HG02678 (cell line): ENCODE results near the gene TAF13.
"Not testable (repeated sequence)": the region's sequence is repeated elsewhere in the genome, so short reads cannot be mapped to it uniquely, and the experiment has no call there.

Source experiments
- ATAC-seq: cut with Tn5 transposase; IDR thresholded peaks from one replicate; pipeline ENCODE4 v1.9.1; 2021; ENCODE audit warnings: mild to moderate bottlenecking, moderate library complexity; ENCODE audit not compliant: unreplicated experiment

Gene TAF13

GRCh38 chr1:109048335-109048734, 27.5 kb downstream of the TAF13 start:
- ATAC-seq, result no peak

- no peak for ATAC-seq
These were observed 28.5 kb downstream of the TAF13 start for GRCh38 chr1:109047339-109047738.

GRCh38 chr1:109046671-109047070, 29.1 kb downstream of the TAF13 start:
- no peak for ATAC-seq

- ATAC-seq, result no peak
These were observed 30.2 kb downstream of the TAF13 start for GRCh38 chr1:109045595-109045994.

GRCh38 chr1:109041621-109042468, 34.0 kb downstream of the TAF13 start, which contains the start of gene WDR47:
Gene WDR47 (minus strand): TSS chr1:109042102. CDS start chr1:109023512, 18,590 bp downstream.
- ATAC-seq, result peak; percentile 97

- peak; percentile 23 for ATAC-seq
These were observed 34.7 kb downstream of the TAF13 start for GRCh38 chr1:109040989-109041620.

- no peak for ATAC-seq
These were observed 35.2 kb downstream of the TAF13 start for GRCh38 chr1:109040627-109040988.

- no peak for ATAC-seq
These were observed 41.4 kb downstream of the TAF13 start for GRCh38 chr1:109034382-109034781.

- ATAC-seq, result not testable (repeated sequence)
These were observed 46.3 kb downstream of the TAF13 start for GRCh38 chr1:109029493-109029892.

GRCh38 chr1:109027841-109028240, 48.0 kb downstream of the TAF13 start:
- no peak for ATAC-seq

GRCh38 chr1:109025694-109026093, 50.1 kb downstream of the TAF13 start:
- no peak for ATAC-seq

- no peak for ATAC-seq
These were observed 51.2 kb downstream of the TAF13 start for GRCh38 chr1:109024646-109025045.

- no peak for ATAC-seq
These were observed 55.0 kb downstream of the TAF13 start for GRCh38 chr1:109020693-109021257.

- ATAC-seq, result not testable (repeated sequence)
These were observed 58.1 kb downstream of the TAF13 start for GRCh38 chr1:109017719-109018118.

GRCh38 chr1:109017134-109017533, 58.7 kb downstream of the TAF13 start:
- no peak for ATAC-seq
